ENCODE results near the gene SPTBN1. TPM values are rescaled to one million over a fixed set of nuclear protein-coding genes. Genes with fewer than 3 reads are reported as not detected.

The SPTBN1 gene
- total and polyA plus RNA-seq, 2 of the 13 experiments (the other 11 are each of a cell fraction or from before 2014, with no cell fraction given): 123 to 299 TPM

GRCh38 chr2:54454548-54455130, 1.5 kb upstream of the SPTBN1 start (continued):
- TF ChIP-seq ISL2 (CRISPR knock-in tag; IDR thresholded peaks at IDR 0.05): peak; percentile 90
- 0 out of 2 replicates have a peak, but pooled peaks have one; percentile 16 for TF ChIP-seq ZSCAN29 (CRISPR knock-in tag; conservative IDR thresholded peaks at IDR 0.05)
- TF ChIP-seq MXD4 (CRISPR knock-in tag; IDR thresholded peaks at IDR 0.05): no peak
- peak; percentile 75; the same call in 1 of the 2 replicates for TF ChIP-seq NFIC (IDR thresholded peaks at IDR 0.05; ENCODE audit: low read length)
- TF ChIP-seq NKX3-1 (CRISPR knock-in tag; IDR thresholded peaks at IDR 0.05): 0 out of 2 replicates have a peak, but pooled peaks have one; percentile 69
- no peak for TF ChIP-seq PAX8 (CRISPR knock-in tag; IDR thresholded peaks at IDR 0.05; ENCODE audit: borderline replicate concordance)
- no peak for TF ChIP-seq ZNF724P (CRISPR knock-in tag; IDR thresholded peaks at IDR 0.05; ENCODE audit: borderline replicate concordance)
- 0 out of 2 replicates have a peak, but pooled peaks have one; percentile 49 for TF ChIP-seq YEATS4 (CRISPR knock-in tag; IDR thresholded peaks at IDR 0.05; ENCODE audit: borderline replicate concordance)
- TF ChIP-seq CEBPG (CRISPR knock-in tag; IDR thresholded peaks at IDR 0.05): peak; percentile 48
- peak in 1 of 2 experiments; percentile 68; a peak in 1 of 4 replicates for TF ChIP-seq EP300 (IDR thresholded peaks at IDR 0.05; ENCODE audit: low read depth in 2 of 2, low read length in 2 of 2)
- TF ChIP-seq EP300 (CRISPR knock-in tag; IDR thresholded peaks at IDR 0.05; ENCODE audit: borderline replicate concordance): peak; percentile 28; the same call in 1 of the 2 replicates
- peak; percentile 67; the same call in 1 of the 2 replicates for TF ChIP-seq GATAD2A (CRISPR knock-in tag; IDR thresholded peaks at IDR 0.05)
- TF ChIP-seq ZKSCAN8 (CRISPR knock-in tag; IDR thresholded peaks at IDR 0.05; ENCODE audit: borderline replicate concordance): peak; percentile 21
- TF ChIP-seq ZNF775 (CRISPR knock-in tag; IDR thresholded peaks at IDR 0.05; ENCODE audit: borderline replicate concordance): 0 out of 2 replicates have a peak, but pooled peaks have one; percentile 43
- peak; percentile 28; the same call in 1 of the 2 replicates for TF ChIP-seq IRF2 (CRISPR knock-in tag; IDR thresholded peaks at IDR 0.05)
- peak; percentile 69 for TF ChIP-seq CREM (IDR thresholded peaks at IDR 0.05)
- TF ChIP-seq CREM (CRISPR knock-in tag; IDR thresholded peaks at IDR 0.05): no peak
- no peak for TF ChIP-seq FOXP1 (IDR thresholded peaks at IDR 0.05)
- peak; percentile 80 for TF ChIP-seq FOXP1 (CRISPR knock-in tag; IDR thresholded peaks at IDR 0.05)
- no peak for TF ChIP-seq LCORL (IDR thresholded peaks at IDR 0.05)
- TF ChIP-seq LCORL (CRISPR knock-in tag; IDR thresholded peaks at IDR 0.05): no peak
- TF ChIP-seq FOXA3 (CRISPR knock-in tag; IDR thresholded peaks at IDR 0.05): peak; percentile 80
- TF ChIP-seq POGZ (CRISPR knock-in tag; IDR thresholded peaks at IDR 0.05): peak; percentile 15; the same call in 1 of the 2 replicates
- TF ChIP-seq SAP130 (CRISPR knock-in tag; IDR thresholded peaks at IDR 0.05; ENCODE audit: low read depth): peak; percentile 55
- TF ChIP-seq ZNF761 (CRISPR knock-in tag; conservative IDR thresholded peaks at IDR 0.05): peak; percentile 25; the same call in 1 of the 2 replicates
- TF ChIP-seq NFYC (CRISPR knock-in tag; IDR thresholded peaks at IDR 0.05): peak; percentile 13; the same call in 1 of the 2 replicates
- TF ChIP-seq ZNF549 (CRISPR knock-in tag; IDR thresholded peaks at IDR 0.05): no peak
- peak; percentile 61; the same call in 1 of the 2 replicates for TF ChIP-seq SOX5 (CRISPR knock-in tag; IDR thresholded peaks at IDR 0.05; ENCODE audit: borderline replicate concordance)
- TF ChIP-seq STAT6 (CRISPR knock-in tag; IDR thresholded peaks at IDR 0.05; ENCODE audit: borderline replicate concordance): 0 out of 2 replicates have a peak, but pooled peaks have one; percentile 38
- peak; percentile 48; the same call in 1 of the 2 replicates for TF ChIP-seq RCOR2 (CRISPR knock-in tag; IDR thresholded peaks at IDR 0.05)
- TF ChIP-seq NCOA2 (CRISPR knock-in tag; IDR thresholded peaks at IDR 0.05): peak; percentile 82
- TF ChIP-seq REPIN1 (CRISPR knock-in tag; IDR thresholded peaks at IDR 0.05; ENCODE audit: borderline replicate concordance, low read depth): no peak
- no peak; the same call in 1 of the 2 replicates for TF ChIP-seq SOX13 (IDR thresholded peaks at IDR 0.05)
- peak in 1 of 2 experiments; percentile 85; a peak in 2 of 4 replicates for TF ChIP-seq SOX13 (CRISPR knock-in tag; conservative IDR thresholded peaks at IDR 0.05 in 1 of 2, IDR thresholded peaks at IDR 0.05 in 1 of 2)
